Osteocyte (in vitro differentiated cells): ENCODE measurements around the gene IL1RAPL1. TPM values are rescaled to one million over a fixed set of nuclear protein-coding genes. Genes with fewer than 3 reads are reported as not detected.

Experiments
- DNase-seq: peaks from one replicate; pipeline ENCODE4 v3.0.0; 2021; ENCODE audit warnings: mixed read lengths; ENCODE audit not compliant: unreplicated experiment; ENCODE audit errors: extremely low spot score
- H3K27ac Mint-ChIP-seq: one replicate; pipeline ENCODE4 v1.8.0; 2021; ENCODE audit warnings: mild to moderate bottlenecking, mixed read lengths; ENCODE audit not compliant: unreplicated experiment
- H3K27me3 Mint-ChIP-seq: one replicate; pipeline ENCODE4 v1.8.0; 2021; ENCODE audit warnings: mixed read lengths; ENCODE audit not compliant: unreplicated experiment
- H3K36me3 Mint-ChIP-seq: one replicate; pipeline ENCODE4 v1.8.0; 2021; ENCODE audit warnings: mixed read lengths; ENCODE audit not compliant: unreplicated experiment
- H3K4me1 Mint-ChIP-seq: one replicate; pipeline ENCODE4 v1.8.0; 2021; ENCODE audit warnings: mixed read lengths; ENCODE audit not compliant: unreplicated experiment
- H3K4me3 Mint-ChIP-seq: one replicate; pipeline ENCODE4 v1.8.0; 2021; ENCODE audit warnings: mild to moderate bottlenecking, moderate library complexity, mixed read lengths; ENCODE audit not compliant: unreplicated experiment
- H3K9me3 Mint-ChIP-seq: one replicate; pipeline ENCODE4 v1.8.0; 2021; ENCODE audit warnings: mixed read lengths; ENCODE audit not compliant: unreplicated experiment
- CTCF ChIP-seq: fragments of 200-600 bp; sonication (generic); IDR thresholded peaks from 2 replicates; pipeline ENCODE4 v1.5.0; 2021; ENCODE audit warnings: antibody characterized with exemption, mild to moderate bottlenecking, moderate library complexity
- total RNA-seq: library from RNA; stranded (reverse); gene quantifications from 2 replicates; pipeline ENCODE4 v1.2.1, GENCODE V29; 2021

Gene IL1RAPL1
- total RNA-seq, 1 donor from 2014 or later = not detected

GRCh38 chrX:28585767-28586166 lies 1.5 kb upstream of the IL1RAPL1 start:
- Mint-ChIP-seq H3K4me3 (no peak overlapping the region), H3K27ac (no peak overlapping the region)

GRCh38 chrX:28586286-28586685 lies 960 bp upstream of the IL1RAPL1 start:
- peaks cover 9% of the 10 kb centered on the region for H3K27me3 Mint-ChIP-seq
- H3K36me3 Mint-ChIP-seq = no peaks in the 10 kb centered on the region
- no peak for DNase-seq
- peaks cover 2% of the 10 kb centered on the region for H3K4me1 Mint-ChIP-seq
- H3K27ac Mint-ChIP-seq = no peak overlapping the region
- peak overlapping the region; percentile 12 for H3K4me3 Mint-ChIP-seq
- H3K9me3 Mint-ChIP-seq = no peaks in the 10 kb centered on the region
- no peak for TF ChIP-seq CTCF

More at GRCh38 chrX:28585767-28586166, 1.5 kb upstream of the IL1RAPL1 start:
- Mint-ChIP-seq H3K27me3 (peaks cover 9% of the 10 kb centered on the region), H3K36me3 (no peaks in the 10 kb centered on the region), H3K4me1 (peaks cover 2% of the 10 kb centered on the region), H3K9me3 (no peaks in the 10 kb centered on the region)
- no peak for TF ChIP-seq CTCF
- DNase-seq = no peak

GRCh38 chrX:28589046-28589445 lies 1.8 kb downstream of the IL1RAPL1 start:
- Mint-ChIP-seq H3K36me3 (no peaks in the 10 kb centered on the region), H3K9me3 (no peaks in the 10 kb centered on the region), H3K4me3 (no peak overlapping the region), H3K4me1 (peaks cover 2% of the 10 kb centered on the region), H3K27ac (no peak overlapping the region), H3K27me3 (peaks cover 9% of the 10 kb centered on the region)
- no peak for DNase-seq
- TF ChIP-seq CTCF = no peak

- Mint-ChIP-seq H3K27me3 (peaks cover 6% of the 10 kb centered on the region), H3K27ac (no peak overlapping the region), H3K9me3 (no peaks in the 10 kb centered on the region), H3K36me3 (no peaks in the 10 kb centered on the region), H3K4me1 (peaks cover 2% of the 10 kb centered on the region), H3K4me3 (no peak overlapping the region)
- DNase-seq = no peak
- no peak for TF ChIP-seq CTCF
Measured at GRCh38 chrX:28590396-28590795, 3.1 kb downstream of the IL1RAPL1 start.

- Mint-ChIP-seq H3K27ac (no peak overlapping the region), H3K4me3 (no peak overlapping the region), H3K27me3 (no peaks in the 10 kb centered on the region), H3K36me3 (no peaks in the 10 kb centered on the region), H3K9me3 (no peaks in the 10 kb centered on the region), H3K4me1 (no peaks in the 10 kb centered on the region)
- DNase-seq = no peak
- TF ChIP-seq CTCF = no peak
Measured at GRCh38 chrX:28591542-28591941, 4.3 kb downstream of the IL1RAPL1 start.
